Measurements from ENCODE around the gene ZBTB7B.
A peak's percentile ranks its signal among the peaks of the same experiment; 100 is the strongest.

Gene ZBTB7B

DNA sequence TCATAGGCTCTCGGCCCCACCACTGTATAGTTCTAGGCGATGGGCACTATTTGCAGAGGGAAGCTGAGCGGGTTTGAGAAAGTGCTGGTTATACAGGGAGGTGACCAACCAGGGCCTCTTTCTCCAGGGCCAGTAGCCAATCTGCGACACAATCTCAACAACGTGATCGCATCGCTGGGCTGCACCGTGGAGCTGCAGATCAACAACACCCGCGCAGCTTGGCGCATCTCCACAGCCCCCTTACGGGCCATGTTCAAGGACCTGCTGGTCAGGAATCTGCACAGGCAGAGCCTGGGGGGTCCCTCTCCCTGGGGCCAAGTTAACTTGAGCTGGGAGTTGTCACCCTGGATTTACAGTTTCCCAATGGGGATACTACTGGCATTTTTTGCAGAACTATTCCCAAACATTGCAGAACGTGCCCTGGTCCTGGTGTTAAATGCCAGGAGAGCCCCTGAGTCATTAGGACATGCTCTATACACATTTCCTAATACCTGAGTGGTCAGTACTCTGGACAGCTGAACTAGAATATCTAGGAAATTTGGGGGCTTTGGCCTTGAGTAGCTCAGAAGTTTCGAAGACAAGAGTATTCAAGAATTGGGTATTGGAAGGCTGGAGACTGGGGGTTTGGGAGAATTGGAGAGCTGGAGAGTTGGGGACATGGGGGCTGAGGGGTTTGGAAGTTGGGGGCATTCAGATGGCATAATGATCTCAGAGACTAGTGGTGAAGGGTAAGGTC lies 37.9 kb downstream of the ZBTB7B start:
- no peak for DNase-seq

DNA sequence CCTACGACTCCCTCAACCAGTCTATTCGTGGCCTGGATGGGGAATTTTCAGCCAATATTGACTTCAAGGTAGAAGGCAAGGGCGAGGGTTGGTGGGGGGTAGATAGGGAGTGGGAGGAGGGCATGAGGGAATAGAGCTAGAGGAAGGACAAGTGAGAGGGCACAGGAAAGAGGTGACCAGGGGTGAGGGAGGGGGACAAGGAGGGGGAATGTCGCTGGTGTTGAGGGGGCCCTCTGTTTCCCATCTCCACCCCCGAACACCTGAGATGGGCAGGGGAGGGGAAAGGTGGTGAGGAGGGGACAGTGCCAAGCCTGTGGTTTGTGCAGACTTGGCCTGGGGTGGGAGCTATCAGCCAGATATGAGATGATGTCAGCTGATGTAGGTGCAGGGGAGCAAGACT lies 40.2 kb downstream of the ZBTB7B start:
- no peak for DNase-seq

- no peak for DNase-seq
These were observed 40.7 kb downstream of the ZBTB7B start for GRCh38 chr1:155043301-155043702.

- DNase-seq, result no peak
These were observed 41.2 kb downstream of the ZBTB7B start for GRCh38 chr1:155043793-155044192.

DNA sequence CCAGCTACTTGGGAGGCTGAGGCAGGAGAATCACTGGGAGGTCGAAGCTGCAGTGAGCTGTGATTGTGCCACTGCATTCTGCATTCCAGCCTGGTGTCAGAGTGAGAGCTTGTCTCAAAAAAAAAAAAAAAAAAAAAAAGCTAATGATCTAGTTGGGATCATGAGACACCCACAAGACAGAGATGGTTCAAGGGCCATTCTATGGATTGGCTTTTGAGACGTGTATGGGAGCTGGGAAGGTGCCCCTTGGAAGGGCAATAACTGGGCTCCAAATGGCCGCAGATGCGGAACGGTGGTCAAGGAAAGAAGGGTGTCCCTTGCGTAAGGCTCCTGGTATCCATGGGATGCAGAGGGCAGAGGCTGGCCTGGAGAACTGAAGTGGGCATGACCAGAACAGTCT lies 41.8 kb downstream of the ZBTB7B start:
- no peak for DNase-seq

- DNase-seq, result peak; percentile 56
These were observed 42.4 kb downstream of the ZBTB7B start for GRCh38 chr1:155044812-155045657.

- no peak for DNase-seq
These were observed 46.1 kb downstream of the ZBTB7B start for GRCh38 chr1:155048449-155049334.

DNA sequence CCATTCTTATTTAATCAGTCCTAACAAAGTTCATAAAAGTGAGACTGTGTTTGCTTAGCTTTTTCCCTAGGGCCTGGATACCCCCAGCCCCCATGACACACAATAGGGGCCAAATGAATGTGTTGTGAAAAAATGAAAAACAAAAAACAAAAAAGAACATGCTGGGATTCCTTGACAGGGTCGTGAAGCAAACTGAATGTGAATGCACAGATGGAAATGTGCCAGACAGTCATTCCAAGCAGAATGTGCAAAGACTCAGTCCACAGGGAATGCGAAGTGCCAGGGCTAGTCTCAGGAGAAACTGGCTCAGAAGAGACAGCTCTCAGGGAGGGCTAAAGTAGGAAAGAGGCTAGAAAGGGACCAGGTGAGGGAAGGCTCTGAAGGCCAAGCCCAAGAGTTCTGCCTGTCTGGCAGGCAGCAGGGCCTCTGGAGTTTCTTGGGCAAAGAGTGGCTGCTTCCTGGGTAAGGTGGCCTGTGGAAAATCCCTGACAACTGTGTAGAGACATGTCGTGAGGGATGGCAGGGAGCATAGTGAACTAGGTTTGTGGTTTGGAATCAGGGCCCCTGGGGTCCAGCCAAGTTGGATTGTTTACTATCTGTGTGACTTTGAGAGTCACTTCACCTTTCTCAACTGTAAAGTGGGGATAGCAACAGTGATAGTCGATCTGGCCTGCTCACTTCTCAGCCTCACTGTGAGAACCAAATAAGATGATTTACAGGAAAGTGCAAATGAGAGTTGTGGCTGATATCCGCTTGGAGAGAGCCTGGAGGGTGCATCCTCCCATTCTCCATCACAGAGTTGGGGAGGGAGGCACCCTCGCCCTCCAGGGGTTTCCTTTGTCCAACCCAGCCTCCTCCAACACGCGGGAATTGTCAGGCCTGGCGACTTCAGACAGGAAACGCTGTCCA lies 47.3 kb downstream of the ZBTB7B start:
- peak; percentile 18 for DNase-seq

- DNase-seq, result peak; percentile 53
These were observed 48.1 kb downstream of the ZBTB7B start, which contains the start of gene ADAM15 for GRCh38 chr1:155050560-155051341. Gene ADAM15 (plus strand): TSS chr1:155051316. CDS start chr1:155051387, 71 bp downstream.

- no peak for DNase-seq
These were observed 48.8 kb downstream of the ZBTB7B start for GRCh38 chr1:155051342-155051776.

- DNase-seq, result peak; percentile 21
These were observed 49.3 kb downstream of the ZBTB7B start for GRCh38 chr1:155051777-155052398.

DNA sequence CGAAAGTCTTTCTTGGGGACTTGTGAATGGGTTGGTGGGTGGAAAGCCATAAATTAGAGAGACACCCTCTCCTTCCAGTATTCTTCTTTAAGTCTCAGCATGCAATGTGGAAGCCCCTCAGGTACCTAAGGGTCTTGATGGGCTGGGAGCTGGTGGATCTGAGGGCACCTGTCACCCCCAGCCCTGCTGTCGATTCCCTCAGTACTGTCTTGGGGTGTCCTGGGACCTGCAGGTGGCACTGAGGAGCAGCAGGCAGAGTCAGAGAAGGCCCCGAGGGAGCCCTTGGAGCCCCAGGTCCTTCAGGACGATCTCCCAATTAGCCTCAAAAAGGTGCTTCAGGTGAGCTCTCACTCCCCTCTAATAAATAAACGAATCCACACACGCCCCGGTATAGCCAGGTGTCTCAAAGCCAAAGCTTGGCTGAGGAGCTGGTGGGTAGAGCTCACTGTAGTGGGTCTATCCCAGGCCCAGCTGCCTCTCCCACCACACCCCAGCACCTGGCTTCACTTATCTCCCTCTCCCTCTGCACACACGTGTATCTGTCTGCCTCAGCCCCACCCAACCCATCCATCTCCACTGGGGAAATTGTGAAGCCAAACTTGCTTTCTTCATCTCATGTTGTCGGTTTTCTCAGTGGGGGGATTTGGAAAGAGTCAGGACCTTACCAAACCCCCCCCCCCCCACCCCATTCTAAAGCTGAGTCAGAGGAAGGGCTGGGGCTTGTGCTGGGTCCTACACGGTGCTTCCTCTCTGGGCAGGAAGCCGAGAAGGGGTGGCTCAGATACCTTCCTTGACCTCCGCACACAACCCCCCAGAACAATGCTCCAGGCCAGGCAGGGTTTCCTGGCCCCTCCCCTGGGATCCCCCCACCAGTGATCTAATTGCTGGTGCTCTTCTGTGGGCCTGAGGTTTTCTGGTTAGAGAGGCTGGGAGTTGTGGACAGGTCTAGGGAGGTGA lies 50.1 kb downstream of the ZBTB7B start:
- DNase-seq, result peak; percentile 68

- no peak for DNase-seq
These were observed 51.0 kb downstream of the ZBTB7B start for GRCh38 chr1:155053531-155054105.

GRCh38 chr1:155057104-155057503 lies 54.5 kb downstream of the ZBTB7B start:
- no peak for DNase-seq

DNA sequence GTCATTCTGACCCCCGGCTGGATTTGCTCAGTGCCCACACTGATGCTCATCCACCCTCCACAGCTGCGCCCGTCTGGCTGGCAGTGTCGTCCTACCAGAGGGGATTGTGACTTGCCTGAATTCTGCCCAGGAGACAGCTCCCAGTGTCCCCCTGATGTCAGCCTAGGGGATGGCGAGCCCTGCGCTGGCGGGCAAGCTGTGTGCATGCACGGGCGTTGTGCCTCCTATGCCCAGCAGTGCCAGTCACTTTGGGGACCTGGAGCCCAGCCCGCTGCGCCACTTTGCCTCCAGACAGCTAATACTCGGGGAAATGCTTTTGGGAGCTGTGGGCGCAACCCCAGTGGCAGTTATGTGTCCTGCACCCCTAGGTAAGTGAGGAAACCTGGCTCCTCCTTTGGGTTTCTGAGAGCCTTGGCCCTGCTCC lies 55.2 kb downstream of the ZBTB7B start:
- DNase-seq, result no peak

GRCh38 chr1:155060736-155061135 lies 58.1 kb downstream of the ZBTB7B start:
- DNase-seq, result no peak

GRCh38 chr1:155061381-155062150 lies 59.0 kb downstream of the ZBTB7B start:
- peak; percentile 88 for DNase-seq

DNA sequence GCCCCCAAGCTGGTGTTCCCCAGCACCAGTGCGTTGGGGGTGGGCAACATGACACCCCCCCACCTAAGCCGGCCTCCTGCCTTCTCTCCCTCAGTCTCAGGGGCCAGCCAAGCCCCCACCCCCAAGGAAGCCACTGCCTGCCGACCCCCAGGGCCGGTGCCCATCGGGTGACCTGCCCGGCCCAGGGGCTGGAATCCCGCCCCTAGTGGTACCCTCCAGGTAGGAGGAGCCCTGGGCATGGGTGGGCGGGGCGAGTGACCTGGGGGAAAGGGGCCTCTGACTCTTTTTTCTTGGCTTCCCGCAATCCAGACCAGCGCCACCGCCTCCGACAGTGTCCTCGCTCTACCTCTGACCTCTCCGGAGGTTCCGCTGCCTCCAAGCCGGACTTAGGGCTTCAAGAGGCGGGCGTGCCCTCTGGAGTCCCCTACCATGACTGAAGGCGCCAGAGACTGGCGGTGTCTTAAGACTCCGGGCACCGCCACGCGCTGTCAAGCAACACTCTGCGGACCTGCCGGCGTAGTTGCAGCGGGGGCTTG lies 59.6 kb downstream of the ZBTB7B start:
- DNase-seq, result no peak

Data from NCI-H2171 treated with DMSO at 0.1 percent for 48 hours (cell line).